ENCODE results near the gene TCF7L2.

The TCF7L2 gene

DNA sequence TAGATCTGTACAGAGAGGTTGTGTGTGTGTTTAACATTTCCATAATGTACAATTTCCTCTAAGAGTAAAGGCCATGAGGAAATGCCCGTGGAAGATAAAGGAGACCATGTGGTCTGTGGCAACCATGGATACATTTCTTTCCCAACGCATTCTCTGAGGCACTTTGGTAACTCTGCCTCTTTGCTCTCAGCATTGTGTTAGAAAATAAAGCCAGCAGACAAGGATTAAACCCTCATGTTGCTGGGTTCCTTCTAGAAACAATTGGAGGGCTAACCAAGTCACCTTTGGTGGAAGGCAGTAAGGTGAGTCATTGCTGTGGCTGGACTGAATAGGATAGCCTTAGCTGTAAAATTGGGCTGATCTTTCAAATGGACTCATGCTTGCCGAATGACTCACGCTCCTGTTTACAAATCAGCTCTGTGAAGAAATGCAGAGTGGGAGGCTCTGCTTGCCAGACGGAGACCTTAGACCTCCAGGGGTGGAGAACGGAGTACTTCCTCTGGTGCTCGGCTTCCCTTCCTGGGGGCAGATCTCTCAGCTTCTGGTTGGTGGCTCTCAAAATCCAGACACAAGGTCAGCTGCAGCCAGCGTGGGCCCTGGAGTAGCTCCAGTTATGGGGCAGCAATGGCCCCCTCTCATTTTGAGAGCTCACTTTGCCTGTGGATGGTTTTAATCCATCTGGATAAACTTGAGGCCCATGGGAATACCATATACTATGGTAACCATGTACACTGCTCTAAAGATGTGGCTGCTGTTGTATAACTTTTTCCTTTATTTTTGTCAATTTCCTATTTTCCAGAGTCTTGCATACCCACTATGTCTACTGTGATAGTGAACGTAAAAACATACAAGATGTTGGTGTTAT, 137.3 kb downstream of the TCF7L2 start:
- Histone ChIP-seq H3K27ac (ENCODE audit: low read depth, low read length) (no peak overlapping the region), H3K4me3 (ENCODE audit: low read length) (no peak overlapping the region)

DNA sequence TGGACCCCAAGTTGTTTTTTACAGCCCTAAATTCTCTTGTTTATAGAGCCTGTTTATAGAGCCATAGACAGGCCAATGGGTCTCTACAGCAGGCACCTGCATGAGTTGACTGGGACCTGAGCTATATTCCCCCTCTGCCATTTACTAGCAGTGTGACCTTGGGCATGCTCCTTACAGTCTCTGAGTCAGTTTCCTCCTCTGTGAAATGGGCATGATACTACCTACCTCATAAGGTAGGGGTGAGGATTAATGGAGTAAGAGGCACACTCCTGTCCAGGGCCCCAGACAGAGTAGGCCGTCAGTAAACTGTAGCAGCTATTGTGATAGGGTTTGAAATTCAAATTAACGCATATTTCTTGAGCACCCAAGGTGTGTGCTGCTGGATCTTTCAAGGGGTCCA, 138.1 kb downstream of the TCF7L2 start:
- no peak for TF ChIP-seq EZH2phosphoT487 (IDR thresholded peaks at IDR 0.05; ENCODE audit: borderline replicate concordance, low read length)
- TF ChIP-seq, protein P1, sequence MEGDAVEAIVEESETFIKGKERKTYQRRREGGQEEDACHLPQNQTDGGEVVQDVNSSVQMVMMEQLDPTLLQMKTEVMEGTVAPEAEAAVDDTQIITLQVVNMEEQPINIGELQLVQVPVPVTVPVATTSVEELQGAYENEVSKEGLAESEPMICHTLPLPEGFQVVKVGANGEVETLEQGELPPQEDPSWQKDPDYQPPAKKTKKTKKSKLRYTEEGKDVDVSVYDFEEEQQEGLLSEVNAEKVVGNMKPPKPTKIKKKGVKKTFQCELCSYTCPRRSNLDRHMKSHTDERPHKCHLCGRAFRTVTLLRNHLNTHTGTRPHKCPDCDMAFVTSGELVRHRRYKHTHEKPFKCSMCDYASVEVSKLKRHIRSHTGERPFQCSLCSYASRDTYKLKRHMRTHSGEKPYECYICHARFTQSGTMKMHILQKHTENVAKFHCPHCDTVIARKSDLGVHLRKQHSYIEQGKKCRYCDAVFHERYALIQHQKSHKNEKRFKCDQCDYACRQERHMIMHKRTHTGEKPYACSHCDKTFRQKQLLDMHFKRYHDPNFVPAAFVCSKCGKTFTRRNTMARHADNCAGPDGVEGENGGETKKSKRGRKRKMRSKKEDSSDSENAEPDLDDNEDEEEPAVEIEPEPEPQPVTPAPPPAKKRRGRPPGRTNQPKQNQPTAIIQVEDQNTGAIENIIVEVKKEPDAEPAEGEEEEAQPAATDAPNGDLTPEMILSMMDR (IDR thresholded peaks at IDR 0.05; ENCODE audit: low read depth, low read length, poor library complexity, severe bottlenecking) = no peak
- H3K9me2 ChIP-seq (replicated peaks; ENCODE audit: control insufficient read depth, low read length) = no peaks in the 10 kb centered on the region
- no peak overlapping the region for H3K27ac ChIP-seq (ENCODE audit: low read depth, low read length)
- H3K36me3 ChIP-seq (ENCODE audit: control insufficient read depth, low read length) = no peaks in the 10 kb centered on the region
- H3K79me2 ChIP-seq (ENCODE audit: control insufficient read depth, low read length) = no peaks in the 10 kb centered on the region
- H3K4me3 ChIP-seq (ENCODE audit: low read length) = no peak overlapping the region
- H3K4me1 ChIP-seq (ENCODE audit: control insufficient read depth, low read length) = no peaks in the 10 kb centered on the region
- 0 out of 2 replicates have a peak, but pooled peaks cover 3% of the 10 kb centered on the region for H4K20me1 ChIP-seq (ENCODE audit: control insufficient read depth, insufficient read depth, low read depth, low read length)
- peaks cover 1% of the 10 kb centered on the region; the same call in 1 of the 2 replicates for H3K27me3 ChIP-seq (ENCODE audit: control insufficient read depth, low read length)
- no peak overlapping the region for H3K4me2 ChIP-seq (ENCODE audit: low read length)
- no peaks in the 10 kb centered on the region for H3F3A ChIP-seq (ENCODE audit: control insufficient read depth, insufficient read depth)
- no peaks in the 10 kb centered on the region for H3K9me3 ChIP-seq (ENCODE audit: control insufficient read depth, insufficient read depth, low read length)

More for the DNA sequence above, 137.3 kb downstream of the TCF7L2 start:
- 0 out of 2 replicates have a peak, but pooled peaks cover 3% of the 10 kb centered on the region for H4K20me1 ChIP-seq (ENCODE audit: control insufficient read depth, insufficient read depth, low read depth, low read length)
- H3K27me3 ChIP-seq (ENCODE audit: control insufficient read depth, low read length) = no peaks in the 10 kb centered on the region
- no peaks in the 10 kb centered on the region for H3F3A ChIP-seq (ENCODE audit: control insufficient read depth, insufficient read depth)
- H3K36me3 ChIP-seq (ENCODE audit: control insufficient read depth, low read length) = no peaks in the 10 kb centered on the region
- no peaks in the 10 kb centered on the region for H3K79me2 ChIP-seq (ENCODE audit: control insufficient read depth, low read length)
- no peaks in the 10 kb centered on the region for H3K4me1 ChIP-seq (ENCODE audit: control insufficient read depth, low read length)
- H3K9me2 ChIP-seq (replicated peaks; ENCODE audit: control insufficient read depth, low read length) = no peaks in the 10 kb centered on the region
- no peak overlapping the region for H3K4me2 ChIP-seq (ENCODE audit: low read length)
- TF ChIP-seq EZH2phosphoT487 (IDR thresholded peaks at IDR 0.05; ENCODE audit: borderline replicate concordance, low read length) = no peak
- TF ChIP-seq, protein P1 (IDR thresholded peaks at IDR 0.05; ENCODE audit: low read depth, low read length, poor library complexity, severe bottlenecking) = no peak
- no peaks in the 10 kb centered on the region for H3K9me3 ChIP-seq (ENCODE audit: control insufficient read depth, insufficient read depth, low read length)

DNA sequence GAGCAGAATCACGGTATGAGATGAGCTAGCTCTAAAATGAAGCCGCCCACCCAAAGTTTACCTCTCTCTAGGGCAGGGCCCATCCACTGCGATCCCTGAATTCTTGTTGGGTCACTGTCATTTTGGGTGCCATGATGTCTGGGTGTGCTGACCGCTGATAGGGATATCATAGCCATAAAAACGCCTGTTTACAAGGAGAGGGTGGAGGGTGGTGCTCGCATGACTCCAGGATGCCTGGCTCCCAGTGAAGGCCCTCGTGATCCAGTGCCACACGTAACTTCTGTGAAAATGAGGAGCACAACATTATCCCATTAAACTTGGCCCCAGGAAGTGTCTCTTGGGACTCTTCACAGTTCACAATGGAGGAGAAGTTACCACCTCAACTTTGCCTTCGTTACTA, 139.5 kb downstream of the TCF7L2 start:
- H3F3A ChIP-seq (ENCODE audit: control insufficient read depth, insufficient read depth) = no peaks in the 10 kb centered on the region
- peaks cover 5% of the 10 kb centered on the region; the same call in 1 of the 2 replicates for H3K27me3 ChIP-seq (ENCODE audit: control insufficient read depth, low read length)
- H3K4me1 ChIP-seq (ENCODE audit: control insufficient read depth, low read length) = peaks cover 10% of the 10 kb centered on the region
- no peaks in the 10 kb centered on the region for H3K9me2 ChIP-seq (replicated peaks; ENCODE audit: control insufficient read depth, low read length)
- H3K27ac ChIP-seq (ENCODE audit: low read depth, low read length) = no peak overlapping the region
- H3K36me3 ChIP-seq (ENCODE audit: control insufficient read depth, low read length) = no peaks in the 10 kb centered on the region
- H4K20me1 ChIP-seq (ENCODE audit: control insufficient read depth, insufficient read depth, low read depth, low read length) = 0 out of 2 replicates have a peak, but pooled peaks cover 3% of the 10 kb centered on the region
- no peak for TF ChIP-seq EZH2phosphoT487 (IDR thresholded peaks at IDR 0.05; ENCODE audit: borderline replicate concordance, low read length)
- TF ChIP-seq, protein P1 (IDR thresholded peaks at IDR 0.05; ENCODE audit: low read depth, low read length, poor library complexity, severe bottlenecking) = no peak
- no peaks in the 10 kb centered on the region for H3K9me3 ChIP-seq (ENCODE audit: control insufficient read depth, insufficient read depth, low read length)
- no peak overlapping the region for H3K4me2 ChIP-seq (ENCODE audit: low read length)
- no peaks in the 10 kb centered on the region for H3K79me2 ChIP-seq (ENCODE audit: control insufficient read depth, low read length)
- H3K4me3 ChIP-seq (ENCODE audit: low read length) = no peak overlapping the region

Measured in DOHH2 (cell line).